Activated T-cell treated with anti-CD3 and anti-CD28 coated beads, Interleukin-2, amount 50 U/mL, for 24 hours (primary cell): Measurements from ENCODE around the gene OR5AU1.
A peak's percentile ranks its signal among the peaks of the same experiment; 100 is the strongest.

Experiments used
- DNase-seq: peaks from one replicate; pipeline ENCODE4 v3.0.0-alpha.2; 2020
- H3K27ac Mint-ChIP-seq: 2 replicates; pipeline ENCODE4 v1.8.0; 2020; ENCODE audit warnings: mild to moderate bottlenecking, mixed read lengths
- H3K27me3 Mint-ChIP-seq: 2 replicates; pipeline ENCODE4 v1.8.0; 2020; ENCODE audit warnings: mixed read lengths
- H3K36me3 Mint-ChIP-seq: 2 replicates; pipeline ENCODE4 v1.8.0; 2020; ENCODE audit warnings: low read depth, mixed read lengths
- H3K4me1 Mint-ChIP-seq: 2 replicates; pipeline ENCODE4 v1.8.0; 2020; ENCODE audit warnings: low read depth, mixed read lengths
- H3K4me3 Mint-ChIP-seq: 2 replicates; pipeline ENCODE4 v1.8.0; 2020; ENCODE audit warnings: mild to moderate bottlenecking, moderate library complexity, mixed read lengths
- H3K9me3 Mint-ChIP-seq: 2 replicates; pipeline ENCODE4 v1.8.0; 2020; ENCODE audit warnings: mixed read lengths

OR5AU1 gene

GRCh38 chr14:21106498-21107282 is 49.2 kb downstream of the OR5AU1 start:
- no peak overlapping the region for H3K4me3 Mint-ChIP-seq
- peaks cover 49% of the 10 kb centered on the region for H3K4me1 Mint-ChIP-seq
- peaks cover 6% of the 10 kb centered on the region for H3K36me3 Mint-ChIP-seq
- H3K27ac Mint-ChIP-seq, result no peak overlapping the region
- H3K27me3 Mint-ChIP-seq, result no peaks in the 10 kb centered on the region
- no peaks in the 10 kb centered on the region for H3K9me3 Mint-ChIP-seq
- DNase-seq, result peak; percentile 83

DNA sequence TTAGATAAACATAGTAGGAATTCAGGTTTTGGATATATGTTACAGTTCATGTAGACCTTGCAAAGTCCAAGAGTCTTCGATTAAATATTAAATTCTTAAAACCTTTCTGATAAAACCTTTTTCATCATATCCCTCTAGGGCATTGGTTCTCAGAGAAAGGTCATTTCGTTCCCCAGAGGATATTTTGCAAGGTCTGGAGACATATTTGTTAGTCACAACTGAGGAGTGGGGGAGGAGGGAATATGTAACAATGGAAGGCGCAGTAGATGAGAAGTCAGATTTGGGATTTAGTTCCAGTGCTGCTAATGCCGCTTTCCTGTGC is 49.7 kb downstream of the OR5AU1 start:
- peaks cover 6% of the 10 kb centered on the region for H3K36me3 Mint-ChIP-seq
- no peak for DNase-seq
- no peaks in the 10 kb centered on the region for H3K27me3 Mint-ChIP-seq
- no peaks in the 10 kb centered on the region for H3K9me3 Mint-ChIP-seq
- H3K4me1 Mint-ChIP-seq, result peaks cover 55% of the 10 kb centered on the region
- no peak overlapping the region for H3K27ac Mint-ChIP-seq
- no peak overlapping the region for H3K4me3 Mint-ChIP-seq

GRCh38 chr14:21105095-21105494 is 50.8 kb downstream of the OR5AU1 start:
- Mint-ChIP-seq H3K36me3 (peaks cover 6% of the 10 kb centered on the region), H3K27ac (peak overlapping the region; percentile 93), H3K9me3 (no peaks in the 10 kb centered on the region), H3K4me3 (peak overlapping the region; percentile 83), H3K4me1 (peaks cover 49% of the 10 kb centered on the region), H3K27me3 (no peaks in the 10 kb centered on the region)
- DNase-seq, result no peak
